ENCODE measurements around the gene PGF.

- TF ChIP-seq POLR2A (IDR thresholded peaks at IDR 0.05) (no peak), CTCF (IDR thresholded peaks at IDR 0.05) (no peak)
Measured at GRCh38 chr14:74942608-74943007, 12.8 kb downstream of the PGF start.
